Keratinocyte (primary cell): Measurements from ENCODE around the gene ZNF407. TPM values are rescaled to one million over a fixed set of nuclear protein-coding genes. Genes with fewer than 3 reads are reported as not detected.
A peak's percentile ranks its signal among the peaks of the same experiment; 100 is the strongest.

Experiments used
- DNase-seq: peaks from one replicate; pipeline ENCODE4 v3.0.0-alpha.2; 2011; ENCODE audit warnings: low read depth, missing footprints, low spot score
- FAIRE-seq: peaks from 2 replicates; lab custom pipeline; 2011; peaks lifted over from hg19 to GRCh38; lab: Jason Lieb, UNC
- H2AFZ ChIP-seq: 2 replicates; pipeline ENCODE4 v1.6.0; 2012; ENCODE audit warnings: low read length, control low read depth, inconsistent platforms; ENCODE audit not compliant: control insufficient read depth
- H3K27ac ChIP-seq: 2 replicates; pipeline ENCODE4 v1.5.1; 2011; ENCODE audit warnings: low read length; ENCODE audit not compliant: control insufficient read depth, insufficient read depth
- H3K27me3 ChIP-seq: 3 replicates; pipeline ENCODE4 v1.6.0; 2011; ENCODE audit warnings: low read length; ENCODE audit not compliant: control insufficient read depth, insufficient read depth; ENCODE audit errors: extremely low read depth
- H3K36me3 ChIP-seq, 2 experiments: 2 replicates in 1 of 2; 3 replicates in 1 of 2; pipeline ENCODE4 v1.5.1; 2011; ENCODE audit warnings: low read length in 2 of 2, mild to moderate bottlenecking in 1 of 2; ENCODE audit not compliant: control insufficient read depth in 2 of 2, insufficient read depth in 2 of 2; ENCODE audit errors: extremely low read depth in 1 of 2
- H3K4me1 ChIP-seq: 3 replicates; pipeline ENCODE4 v1.5.1; 2011; ENCODE audit warnings: low read length; ENCODE audit not compliant: control insufficient read depth, insufficient read depth; ENCODE audit errors: extremely low read depth
- H3K4me2 ChIP-seq: 3 replicates; pipeline ENCODE4 v1.6.0; 2011; ENCODE audit warnings: low read depth, low read length; ENCODE audit not compliant: control insufficient read depth, insufficient read depth; ENCODE audit errors: extremely low read depth
- H3K4me3 ChIP-seq, 3 experiments: fragments of 200-600 bp in 1 of 3; sonication (generic) in 1 of 3; 2 replicates in 2 of 3; 3 replicates in 1 of 3; pipeline ENCODE4 v1.5.1; 2011 to 2016; ENCODE audit warnings: low read length in 3 of 3, mild to moderate bottlenecking in 3 of 3, control low read depth in 2 of 3, inconsistent platforms in 1 of 3, low read depth in 1 of 3, mixed read lengths in 1 of 3, mixed run types in 1 of 3, moderate library complexity in 1 of 3; ENCODE audit not compliant: control insufficient read depth in 2 of 3, insufficient read depth in 2 of 3; ENCODE audit errors: extremely low read depth in 1 of 3
- H3K79me2 ChIP-seq: 2 replicates; pipeline ENCODE4 v1.6.0; 2012; ENCODE audit warnings: low read length; ENCODE audit not compliant: control insufficient read depth, insufficient read depth
- H3K9ac ChIP-seq: 3 replicates; pipeline ENCODE4 v1.6.0; 2011; ENCODE audit warnings: low read length; ENCODE audit not compliant: control insufficient read depth, insufficient read depth; ENCODE audit errors: extremely low read depth
- H3K9me1 ChIP-seq: 3 replicates; pipeline ENCODE4 v1.6.0; 2011; ENCODE audit warnings: low read length; ENCODE audit not compliant: control insufficient read depth, insufficient read depth; ENCODE audit errors: extremely low read depth
- H3K9me3 ChIP-seq: 2 replicates; pipeline ENCODE4 v1.5.1; 2012; ENCODE audit warnings: low read depth, low read length; ENCODE audit not compliant: control insufficient read depth
- H4K20me1 ChIP-seq: 3 replicates; pipeline ENCODE4 v1.6.0; 2011; ENCODE audit warnings: low read length; ENCODE audit not compliant: control insufficient read depth, insufficient read depth; ENCODE audit errors: extremely low read depth
- EZH2 ChIP-seq: IDR thresholded peaks from one replicate; pipeline ENCODE4 v1.6.1; 2012; ENCODE audit warnings: inconsistent platforms, mild to moderate bottlenecking, low read length, moderate library complexity
- dilution Hi-C: fragments of 300-500 bp; cut with MboI; formaldehyde crosslinking; loops from one replicate; pipeline ENCODE4 v1.7.0; 2020; ENCODE audit warnings: low sequenced_read_pairs; ENCODE audit not compliant: extremely low pct_ligation_motif_present
- polyA plus RNA-seq, 5 experiments: library from polyadenylated mRNA; depleted of rRNA in 3 of 5; stranded (reverse) in 3 of 5; stranded (forward) in 1 of 5; unstranded in 1 of 5; fragments of >200 nt; gene quantifications; 1 replicate in 1 of 5; 2 replicates in 3 of 5; 3 replicates in 1 of 5; pipeline versions ENCODE4 v1.2.1 to v1.2.3, GENCODE V29; 2011 to 2012; ENCODE audit warnings: missing spikeins in 2 of 5, low read depth in 1 of 5, low replicate concordance in 1 of 5
- TF ChIP-seq, protein P1 (sequence below), 3 experiments: IDR thresholded peaks in 1 of 3; conservative IDR thresholded peaks in 1 of 3; optimal IDR thresholded peaks in 1 of 3; 2 replicates in 2 of 3; 3 replicates in 1 of 3; pipeline versions ENCODE3 to v1.5.1; 2011; ENCODE audit warnings: low read length in 3 of 3, mild to moderate bottlenecking in 3 of 3, moderate library complexity in 2 of 3, control low read depth in 1 of 3, inconsistent platforms in 1 of 3; ENCODE audit not compliant: insufficient read depth in 2 of 3; ENCODE audit errors: extremely low read depth in 1 of 3

ZNF407 gene
- polyA plus RNA-seq, 1 donor (not counting 4 experiments of a cell fraction or from before 2014, with no cell fraction given) = 3.8 TPM

GRCh38 chr18:74796841-74797576 is 199.3 kb downstream of the ZNF407 start:
- peak overlapping the region in 2 of 3 experiments; percentile 7 to 26 for H3K4me3 ChIP-seq
- no peaks in the 10 kb centered on the region for H3K9me1 ChIP-seq
- DNase-seq (no peak), FAIRE-seq (peak; percentile 64)
- no peaks in the 10 kb centered on the region for H3K9me3 ChIP-seq
- no peaks in the 10 kb centered on the region for H3K36me3 ChIP-seq
- H3K79me2 ChIP-seq = no peaks in the 10 kb centered on the region
- TF ChIP-seq, protein P1, sequence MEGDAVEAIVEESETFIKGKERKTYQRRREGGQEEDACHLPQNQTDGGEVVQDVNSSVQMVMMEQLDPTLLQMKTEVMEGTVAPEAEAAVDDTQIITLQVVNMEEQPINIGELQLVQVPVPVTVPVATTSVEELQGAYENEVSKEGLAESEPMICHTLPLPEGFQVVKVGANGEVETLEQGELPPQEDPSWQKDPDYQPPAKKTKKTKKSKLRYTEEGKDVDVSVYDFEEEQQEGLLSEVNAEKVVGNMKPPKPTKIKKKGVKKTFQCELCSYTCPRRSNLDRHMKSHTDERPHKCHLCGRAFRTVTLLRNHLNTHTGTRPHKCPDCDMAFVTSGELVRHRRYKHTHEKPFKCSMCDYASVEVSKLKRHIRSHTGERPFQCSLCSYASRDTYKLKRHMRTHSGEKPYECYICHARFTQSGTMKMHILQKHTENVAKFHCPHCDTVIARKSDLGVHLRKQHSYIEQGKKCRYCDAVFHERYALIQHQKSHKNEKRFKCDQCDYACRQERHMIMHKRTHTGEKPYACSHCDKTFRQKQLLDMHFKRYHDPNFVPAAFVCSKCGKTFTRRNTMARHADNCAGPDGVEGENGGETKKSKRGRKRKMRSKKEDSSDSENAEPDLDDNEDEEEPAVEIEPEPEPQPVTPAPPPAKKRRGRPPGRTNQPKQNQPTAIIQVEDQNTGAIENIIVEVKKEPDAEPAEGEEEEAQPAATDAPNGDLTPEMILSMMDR (optimal IDR thresholded peaks at IDR 0.05 in 1 of 3, IDR thresholded peaks at IDR 0.05 in 1 of 3, conservative IDR thresholded peaks at IDR 0.05 in 1 of 3; ENCODE audit: extremely low read depth in 1 of 3, insufficient read depth in 2 of 3, low read length in 3 of 3) = no peak
- TF ChIP-seq EZH2 = no peak
- H3K4me1 ChIP-seq = peaks cover 17% of the 10 kb centered on the region
- H2AFZ ChIP-seq = no peak overlapping the region
- H3K27ac ChIP-seq = peak overlapping the region; percentile 11
- dilution Hi-C loops = no loop called here
- no peaks in the 10 kb centered on the region for H3K27me3 ChIP-seq
- H3K9ac ChIP-seq = no peak overlapping the region
- peak overlapping the region; percentile 78 for H3K4me2 ChIP-seq
- H4K20me1 ChIP-seq = no peaks in the 10 kb centered on the region

GRCh38 chr18:74797577-74798151 is 200.0 kb downstream of the ZNF407 start:
- Histone ChIP-seq H3K36me3 (no peaks in the 10 kb centered on the region), H3K9me3 (no peaks in the 10 kb centered on the region), H4K20me1 (no peaks in the 10 kb centered on the region), H2AFZ (no peak overlapping the region), H3K9me1 (no peaks in the 10 kb centered on the region), H3K27ac (peak overlapping the region; percentile 11), H3K4me2 (peak overlapping the region; percentile 78), H3K4me3 (peak overlapping the region in 1 of 3 experiments; percentile 26), H3K9ac (no peak overlapping the region), H3K27me3 (no peaks in the 10 kb centered on the region), H3K4me1 (peaks cover 17% of the 10 kb centered on the region), H3K79me2 (no peaks in the 10 kb centered on the region)
- dilution Hi-C loops = no loop called here
- FAIRE-seq (peak; percentile 20), DNase-seq (no peak)
- TF ChIP-seq, protein P1 (optimal IDR thresholded peaks at IDR 0.05 in 1 of 3, IDR thresholded peaks at IDR 0.05 in 1 of 3, conservative IDR thresholded peaks at IDR 0.05 in 1 of 3; ENCODE audit: extremely low read depth in 1 of 3, insufficient read depth in 2 of 3, low read length in 3 of 3) = no peak
- no peak for TF ChIP-seq EZH2
